Effector memory CD8-positive, alpha-beta T cell (primary cell): ENCODE data around the gene EVX1.

Experiments used
- ATAC-seq: fragments of 150-1000 bp; cut with Tn5 transposase; replicated peaks from 2 replicates; pipeline ENCODE4 v1.10.0; 2021; ENCODE audit warnings: mild to moderate bottlenecking, moderate library complexity
- DNase-seq, 3 experiments: peaks; one replicate each; pipeline ENCODE4 v3.0.0; 2021
- H3K27ac Mint-ChIP-seq, 2 donors: one replicate each; pipeline ENCODE4 v1.8.0; 2022; ENCODE audit warnings: mild to moderate bottlenecking in 2 of 2, mixed read lengths in 2 of 2, moderate library complexity in 2 of 2
- H3K27me3 Mint-ChIP-seq, 2 donors: one replicate each; pipeline ENCODE4 v1.8.0; 2022; ENCODE audit warnings: mixed read lengths in 2 of 2
- H3K36me3 Mint-ChIP-seq: one replicate; pipeline ENCODE4 v1.8.0; 2022; ENCODE audit warnings: mild to moderate bottlenecking, moderate library complexity, mixed read lengths; ENCODE audit not compliant: insufficient read depth
- H3K4me1 Mint-ChIP-seq, 2 donors: one replicate each; pipeline ENCODE4 v1.8.0; 2022; ENCODE audit warnings: low read depth in 2 of 2, mixed read lengths in 2 of 2
- H3K4me3 Mint-ChIP-seq, 2 donors: one replicate each; pipeline ENCODE4 v1.8.0; 2022; ENCODE audit warnings: mild to moderate bottlenecking in 2 of 2, mixed read lengths in 2 of 2, moderate library complexity in 2 of 2
- H3K9me3 Mint-ChIP-seq, 2 donors: one replicate each; pipeline ENCODE4 v1.8.0; 2022; ENCODE audit warnings: mixed read lengths in 2 of 2

Gene EVX1

DNA sequence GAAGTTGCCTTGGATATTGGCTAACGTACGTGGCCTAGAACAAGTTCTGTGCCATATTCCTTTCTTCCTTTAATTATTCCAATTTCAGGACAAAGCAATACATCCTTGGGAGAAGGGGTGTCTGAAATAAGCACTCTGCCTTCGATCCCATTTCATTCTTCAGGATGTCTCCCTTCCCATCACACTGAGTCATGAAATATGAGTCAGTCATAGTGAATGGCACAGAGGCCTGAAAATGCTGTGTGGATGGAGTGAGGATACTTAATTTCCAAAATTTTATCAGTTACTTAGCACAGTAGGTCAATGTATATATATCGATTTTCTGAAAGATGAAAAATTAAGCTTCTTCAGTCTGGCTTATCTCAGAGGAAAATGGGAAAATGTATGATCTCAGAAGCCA, 19.5 kb downstream of the EVX1 start:
- Mint-ChIP-seq H3K36me3 (no peaks in the 10 kb centered on the region), H3K4me1 (no peaks in the 10 kb centered on the region), H3K27me3 (peaks cover 31 to 48% of the 10 kb centered on the region in 2 donors), H3K27ac (no peak overlapping the region), H3K9me3 (no peaks in the 10 kb centered on the region), H3K4me3 (no peak overlapping the region)
- ATAC-seq (no peak), DNase-seq (no peak)

DNA sequence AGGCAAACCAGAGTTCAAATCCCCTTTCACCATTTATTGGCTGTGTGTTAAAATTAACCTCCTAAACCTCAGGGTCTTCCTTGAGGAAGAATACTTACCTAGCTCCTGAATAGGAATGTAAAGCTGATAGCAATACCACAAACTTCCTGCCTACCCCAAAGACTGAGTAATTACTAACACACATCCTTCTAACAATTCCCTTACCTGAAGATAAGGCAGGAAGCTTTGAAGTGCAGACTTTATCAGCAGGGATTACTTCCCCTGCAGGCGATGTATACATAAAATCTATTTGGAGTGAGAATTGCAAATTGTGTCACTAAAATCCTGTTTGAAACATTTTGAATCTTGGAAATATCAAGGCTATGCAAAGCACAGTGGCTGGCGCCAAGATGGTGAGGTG, 21.2 kb downstream of the EVX1 start:
- DNase-seq (no peak), ATAC-seq (no peak)
- Mint-ChIP-seq H3K36me3 (no peaks in the 10 kb centered on the region), H3K27ac (no peak overlapping the region), H3K4me1 (no peaks in the 10 kb centered on the region), H3K27me3 (peaks cover 31 to 37% of the 10 kb centered on the region in 2 donors), H3K9me3 (no peaks in the 10 kb centered on the region), H3K4me3 (no peak overlapping the region)

DNA sequence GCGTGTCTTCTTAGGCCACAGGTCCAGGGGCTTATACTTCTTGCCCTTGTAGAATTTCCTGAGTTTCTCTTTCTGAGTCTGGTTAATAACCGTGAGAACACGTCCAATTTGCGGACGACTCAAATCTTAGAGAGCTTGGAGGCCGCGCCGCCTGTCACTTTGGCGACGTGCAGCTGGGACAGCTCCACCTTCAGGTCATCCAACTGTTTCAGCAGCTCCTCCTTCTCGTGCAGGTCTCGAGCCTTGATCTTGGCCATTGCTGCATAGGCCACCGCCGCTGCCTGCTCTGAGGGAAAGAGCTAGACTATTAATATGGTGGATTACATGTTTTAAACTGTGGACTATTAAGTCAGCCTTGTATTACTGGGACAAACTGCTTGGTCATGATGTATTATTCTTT, 26.9 kb downstream of the EVX1 start:
- Mint-ChIP-seq H3K27ac (no peak overlapping the region), H3K9me3 (peaks cover under 1 to 8% of the 10 kb centered on the region in 2 donors), H3K36me3 (no peaks in the 10 kb centered on the region), H3K4me1 (no peaks in the 10 kb centered on the region), H3K4me3 (no peak overlapping the region), H3K27me3 (peaks cover 8 to 18% of the 10 kb centered on the region in 2 donors)
- no peak for DNase-seq
- ATAC-seq = no peak

DNA sequence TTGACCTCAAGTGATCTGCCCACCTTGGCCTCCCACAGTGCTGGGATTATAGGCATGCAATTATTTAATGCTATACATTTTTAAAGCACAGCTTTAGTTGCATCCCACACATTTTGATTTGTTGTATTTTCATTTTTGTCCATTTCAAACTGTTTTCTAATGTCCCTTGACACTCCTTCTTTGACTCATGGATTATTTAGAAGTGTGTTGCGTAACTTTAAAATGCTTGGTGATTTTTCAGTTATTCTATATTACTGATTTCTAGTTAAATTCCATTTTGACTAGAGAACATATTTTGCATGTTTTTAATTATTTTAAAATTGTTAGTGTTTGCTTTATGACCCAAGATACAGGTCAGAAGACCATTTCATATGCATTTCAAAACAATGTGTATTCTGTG, 28.8 kb downstream of the EVX1 start:
- no peaks in the 10 kb centered on the region for H3K4me1 Mint-ChIP-seq
- ATAC-seq = no peak
- peaks cover 4 to 17% of the 10 kb centered on the region in 2 donors for H3K27me3 Mint-ChIP-seq
- H3K27ac Mint-ChIP-seq = no peak overlapping the region
- H3K9me3 Mint-ChIP-seq = peaks cover 3 to 8% of the 10 kb centered on the region in 2 donors
- no peak for DNase-seq
- no peak overlapping the region for H3K4me3 Mint-ChIP-seq
- H3K36me3 Mint-ChIP-seq = no peaks in the 10 kb centered on the region

DNA sequence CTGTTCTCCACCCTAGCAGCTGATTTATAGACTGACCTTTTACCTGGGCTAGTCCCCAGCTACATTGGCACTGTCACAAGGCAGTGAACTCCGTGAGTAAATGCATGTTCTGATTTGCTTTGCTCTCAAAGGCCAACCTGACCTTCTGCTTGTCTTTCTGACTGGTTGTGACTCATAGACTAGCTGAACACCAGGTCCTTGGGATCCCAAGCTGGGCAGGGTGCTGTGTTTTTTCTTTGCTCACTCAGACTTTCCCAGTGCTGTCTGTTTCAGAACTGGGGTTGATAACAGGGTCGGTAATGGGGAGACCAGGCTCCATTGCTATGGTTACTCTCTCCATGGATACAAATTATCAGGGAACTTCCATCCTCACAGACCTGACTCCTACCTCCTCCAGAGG, 35.0 kb downstream of the EVX1 start:
- DNase-seq (no peak), ATAC-seq (no peak)
- no peak overlapping the region for H3K27ac Mint-ChIP-seq
- H3K4me1 Mint-ChIP-seq = no peaks in the 10 kb centered on the region
- no peak overlapping the region for H3K4me3 Mint-ChIP-seq
- peaks cover 8 to 19% of the 10 kb centered on the region in 2 donors for H3K27me3 Mint-ChIP-seq
- no peaks in the 10 kb centered on the region for H3K36me3 Mint-ChIP-seq
- H3K9me3 Mint-ChIP-seq = peaks cover 3 to 8% of the 10 kb centered on the region in 2 donors

DNA sequence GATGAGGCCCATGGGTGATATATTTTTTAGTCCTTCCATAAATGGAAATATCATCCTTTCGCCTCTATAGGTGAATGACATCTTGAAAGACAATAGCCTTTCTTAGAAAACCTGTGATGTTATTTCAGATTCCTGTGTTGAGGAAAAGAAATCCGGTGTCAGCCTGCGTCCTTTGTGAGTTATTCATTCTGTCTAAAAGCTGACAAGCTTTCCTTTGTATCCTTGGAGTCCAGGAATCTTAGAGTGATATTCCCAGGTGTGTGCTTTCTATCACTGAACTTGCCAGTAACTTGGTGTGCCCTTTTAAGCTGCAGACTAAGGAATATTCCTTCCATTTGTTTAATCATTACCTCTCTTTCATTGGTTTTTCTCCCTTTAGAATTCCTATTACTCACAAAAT, 41.0 kb downstream of the EVX1 start:
- Mint-ChIP-seq H3K36me3 (no peaks in the 10 kb centered on the region), H3K27ac (no peak overlapping the region), H3K4me3 (no peak overlapping the region), H3K4me1 (no peaks in the 10 kb centered on the region), H3K9me3 (peaks cover 0 to 2% of the 10 kb centered on the region in 2 donors), H3K27me3 (peaks cover 26 to 45% of the 10 kb centered on the region in 2 donors)
- ATAC-seq = no peak
- no peak for DNase-seq

DNA sequence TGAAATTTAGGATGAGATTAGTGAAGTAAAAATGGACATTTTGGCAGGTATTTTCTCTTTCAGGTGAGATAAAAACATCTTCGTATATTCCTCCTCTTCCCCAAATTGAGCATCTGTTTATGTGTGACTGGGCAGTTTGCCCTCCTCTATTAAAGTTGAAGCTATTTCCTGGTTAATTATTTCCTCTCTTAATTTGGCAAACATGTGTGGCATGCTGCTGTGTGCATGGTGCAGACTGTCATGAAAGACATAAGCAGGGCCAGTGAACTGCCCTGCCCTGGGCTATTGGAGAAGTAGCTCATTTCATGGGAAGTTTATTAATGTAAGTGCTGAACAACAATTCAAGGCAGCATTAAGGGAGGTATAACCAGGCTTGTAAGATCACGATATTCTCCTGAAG, 52.6 kb downstream of the EVX1 start:
- no peak for ATAC-seq
- H3K36me3 Mint-ChIP-seq = no peaks in the 10 kb centered on the region
- no peak overlapping the region for H3K27ac Mint-ChIP-seq
- peaks cover 45 to 49% of the 10 kb centered on the region in 2 donors for H3K27me3 Mint-ChIP-seq
- H3K9me3 Mint-ChIP-seq = no peaks in the 10 kb centered on the region
- H3K4me3 Mint-ChIP-seq = no peak overlapping the region
- H3K4me1 Mint-ChIP-seq = no peaks in the 10 kb centered on the region
- no peak for DNase-seq

DNA sequence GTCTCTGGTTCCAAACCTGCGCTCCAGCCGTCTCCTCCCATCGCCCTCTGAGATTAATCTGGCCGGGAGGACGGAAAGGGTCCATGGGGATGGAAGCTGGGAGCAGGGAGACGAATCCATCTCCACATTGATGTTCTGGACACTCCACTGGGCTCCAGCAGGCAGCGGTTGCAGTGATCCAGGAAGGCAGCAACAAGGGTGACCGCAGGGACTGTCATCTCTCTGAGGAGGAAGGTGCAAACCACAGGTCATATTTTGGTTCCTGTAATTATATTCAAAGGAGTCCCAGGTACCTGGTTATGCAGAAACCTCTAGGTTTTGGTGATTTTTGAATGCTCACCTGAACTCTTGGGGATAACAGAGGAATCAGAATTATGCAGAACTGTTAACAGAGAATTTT, 54.8 kb downstream of the EVX1 start:
- DNase-seq (no peak), ATAC-seq (no peak)
- peaks cover 45 to 52% of the 10 kb centered on the region in 2 donors for H3K27me3 Mint-ChIP-seq
- H3K4me3 Mint-ChIP-seq = no peak overlapping the region
- H3K27ac Mint-ChIP-seq = no peak overlapping the region
- no peaks in the 10 kb centered on the region for H3K4me1 Mint-ChIP-seq
- H3K9me3 Mint-ChIP-seq = no peaks in the 10 kb centered on the region
- H3K36me3 Mint-ChIP-seq = no peaks in the 10 kb centered on the region
